GM12878 (cell line): ENCODE measurements around the gene CCNDBP1. TPM values are rescaled to one million over a fixed set of nuclear protein-coding genes. Genes with fewer than 3 reads are reported as not detected.
A peak's percentile ranks its signal among the peaks of the same experiment; 100 is the strongest.

Experiments
- ATAC-seq: fragments of 200-7000 bp; cut with Tn5 transposase; 3 replicates; pipeline ENCODE4 v1.9.1; 2020; ENCODE audit warnings: mild to moderate bottlenecking, moderate library complexity
- BruUV-seq: library from RNA; stranded (reverse); fragments of 400-500 nt; replicated peaks from 2 replicates; lab custom pipeline; 2021; lab: Mats Ljungman, UMichigan
- CTCF ChIA-PET: fragments of 300-600 bp; sonication (Branson Sonifier 250); formaldehyde crosslinking; extraction: SDS; loops from one replicate; lab custom pipeline; 2021; ENCODE audit warnings: inconsistent platforms; lab: Yijun Ruan, JAX
- POLR2A ChIA-PET: fragments of 350-600 bp; formaldehyde crosslinking; extraction: SDS; loops from one replicate; lab custom pipeline; 2021; ENCODE audit warnings: inconsistent platforms; lab: Charles Lee
- RAD21 ChIA-PET: fragments of 300-600 bp; sonication (Branson Sonifier 250); formaldehyde crosslinking; loops from one replicate; lab custom pipeline; 2023; ENCODE audit warnings: antibody characterized with exemption; ENCODE audit not compliant: unreplicated experiment; lab: Charles Lee
- SMC1A ChIA-PET: fragments of 300-600 bp; sonication (Branson Sonifier 250); formaldehyde crosslinking; loops from one replicate; lab custom pipeline; 2023; ENCODE audit not compliant: unreplicated experiment, uncharacterized antibody; lab: Charles Lee
- DNase-seq: peaks from one replicate; pipeline ENCODE4 v3.0.0-alpha.2; 2011; ENCODE audit warnings: low read depth, low spot score
- FAIRE-seq: peaks from 3 replicates; lab custom pipeline; 2011; peaks lifted over from hg19 to GRCh38; lab: Jason Lieb, UNC
- H2AFZ ChIP-seq: 2 replicates; pipeline ENCODE4 v1.6.0; 2011; ENCODE audit warnings: low read depth, low read length, control low read depth; ENCODE audit not compliant: control insufficient read depth
- H3K27ac ChIP-seq: 2 replicates; pipeline ENCODE4 v1.5.1; 2011; ENCODE audit warnings: control low read depth; ENCODE audit not compliant: control insufficient read depth, insufficient read depth
- H3K27me3 ChIP-seq, 2 experiments: replicated peaks in 1 of 2; 2 replicates each; pipeline versions ENCODE4 v1.6.0 to v1.6.1; 2011; ENCODE audit warnings: low read length in 1 of 2; ENCODE audit not compliant: control insufficient read depth in 2 of 2, insufficient read depth in 2 of 2
- H3K36me3 ChIP-seq, 2 experiments: 2 replicates each; pipeline ENCODE4 v1.5.1; 2011; ENCODE audit warnings: low read length in 1 of 2; ENCODE audit not compliant: control insufficient read depth in 2 of 2, insufficient read depth in 2 of 2
- H3K4me1 ChIP-seq: 2 replicates; pipeline ENCODE4 v1.6.1; 2011; ENCODE audit warnings: mild to moderate bottlenecking, low read length, moderate library complexity, mixed read lengths; ENCODE audit not compliant: control insufficient read depth, insufficient read depth
- H3K4me2 ChIP-seq: 2 replicates; pipeline ENCODE4 v1.6.0; 2011; ENCODE audit warnings: control low read depth; ENCODE audit not compliant: control insufficient read depth, insufficient read depth
- H3K4me3 ChIP-seq: fragments of 200-600 bp; sonication (generic); 2 replicates; pipeline ENCODE4 v1.5.1; 2016
- H3K79me2 ChIP-seq: 2 replicates; pipeline ENCODE4 v1.6.0; 2011; ENCODE audit warnings: low read length; ENCODE audit not compliant: control insufficient read depth, insufficient read depth
- H3K9ac ChIP-seq: 2 replicates; pipeline ENCODE4 v1.8.0; 2011; ENCODE audit warnings: low read length, control low read depth, mixed read lengths; ENCODE audit not compliant: control insufficient read depth, insufficient read depth
- H3K9me3 ChIP-seq: replicated peaks from 3 replicates; pipeline ENCODE4 v1.5.1; 2011; ENCODE audit warnings: mild to moderate bottlenecking, low read length; ENCODE audit not compliant: control insufficient read depth, insufficient read depth
- H4K20me1 ChIP-seq: 2 replicates; pipeline ENCODE4 v1.6.0; 2011; ENCODE audit not compliant: control insufficient read depth, insufficient read depth
- ETV6 ChIP-seq, 2 experiments: fragments of 450-650 bp in 1 of 2; IDR thresholded peaks in 1 of 2; conservative IDR thresholded peaks in 1 of 2; 2 replicates each; pipeline ENCODE4 v1.6.1; 2014; ENCODE audit warnings: antibody characterized with exemption in 1 of 2, borderline replicate concordance in 1 of 2, low read depth in 1 of 2, mild to moderate bottlenecking in 1 of 2, moderate library complexity in 1 of 2
- KAT2A ChIP-seq: conservative IDR thresholded peaks from 2 replicates; pipeline ENCODE4 v1.6.1; 2011; ENCODE audit warnings: low read depth, low read length; ENCODE audit not compliant: control insufficient read depth
- POLR2AphosphoS5 ChIP-seq: IDR thresholded peaks from 2 replicates; pipeline ENCODE4 v1.6.1; 2011; ENCODE audit warnings: mild to moderate bottlenecking, low read length, inconsistent platforms
- RAD21 ChIP-seq: IDR thresholded peaks from 2 replicates; pipeline ENCODE4 v1.6.1; 2011; ENCODE audit warnings: mild to moderate bottlenecking, low read depth, low read length, moderate library complexity; ENCODE audit not compliant: insufficient read depth
- RAD51 ChIP-seq: fragments of 450-650 bp; IDR thresholded peaks from 2 replicates; pipeline ENCODE4 v1.6.1; 2016; ENCODE audit warnings: moderate library complexity, mild to moderate bottlenecking, inconsistent platforms
- SMC3 ChIP-seq: IDR thresholded peaks from 2 replicates; pipeline ENCODE4 v1.6.1; 2011; ENCODE audit warnings: low read length, improper control_type of control experiment, borderline replicate concordance
- WRNIP1 ChIP-seq: IDR thresholded peaks from 2 replicates; pipeline ENCODE4 v1.6.1; 2011; ENCODE audit warnings: low read depth, low read length, improper control_type of control experiment, borderline replicate concordance
- ZNF207 ChIP-seq: fragments of 450-650 bp; IDR thresholded peaks from 2 replicates; pipeline ENCODE4 v1.6.1; 2014; ENCODE audit warnings: antibody characterized with exemption, mild to moderate bottlenecking, borderline replicate concordance
- WGBS: methylation state at CpG from one replicate; pipeline ENCODE4 v1.1.6; 2016; ENCODE audit warnings: low lambda C conversion rate; ENCODE audit not compliant: insufficient replicate concordance, insufficient coverage; ENCODE audit errors: missing lambda C conversion rate; 5-methylcytosine and 5-hydroxymethylcytosine counted together
- in situ Hi-C: fragments of 300-500 bp; cut with MboI; formaldehyde crosslinking; loops from 9 replicates; pipeline ENCODE4 v1.14.3; 2018; ENCODE audit warnings: mixed read lengths
- intact Hi-C: fragments of 100-400 bp; cut with micrococcal nuclease; formaldehyde crosslinking; loops from one replicate; pipeline ENCODE4 v1.14.2; 2022; ENCODE audit not compliant: unreplicated experiment
- polyA plus RNA-seq, 11 experiments: library from polyadenylated mRNA; depleted of rRNA in 4 of 11; unstranded in 6 of 11; stranded (reverse) in 5 of 11; fragments of >200 nt; fragmentation: Nextera tagmentation in 4 of 11; fragmentation: Illumina TruSeq in 1 of 11; extraction: Ambion mirVana in 4 of 11; extraction: Trizol in 1 of 11; gene quantifications; 1 replicate in 1 of 11; 2 replicates in 10 of 11; pipeline versions ENCODE4 v1.2.1 to v1.2.3, GENCODE V29; 2011 to 2016; ENCODE audit warnings: inconsistent platforms in 2 of 11, missing spikeins in 2 of 11, low read depth in 1 of 11
- total RNA-seq, 4 experiments: library from RNA; depleted of rRNA in 3 of 4; stranded (reverse); fragments of >200 nt in 3 of 4; fragmentation: Illumina TruSeq in 1 of 4; extraction: Trizol in 1 of 4; gene quantifications; 2 replicates each; pipeline versions ENCODE4 v1.2.1 to v1.2.3, GENCODE V29; 2013 to 2021
- TF ChIP-seq, protein P1 (sequence below): IDR thresholded peaks from 2 replicates; pipeline ENCODE4 v1.6.1; 2011; ENCODE audit warnings: borderline replicate concordance, low read depth, mild to moderate bottlenecking, moderate library complexity, low read length; ENCODE audit not compliant: insufficient read depth, poor library complexity, severe bottlenecking
- TF ChIP-seq, protein P2 (sequence below), 3 experiments: IDR thresholded peaks in 2 of 3; conservative IDR thresholded peaks in 1 of 3; 2 replicates each; pipeline ENCODE4 v1.5.1; 2011; ENCODE audit warnings: low read depth in 3 of 3, low read length in 3 of 3, mild to moderate bottlenecking in 3 of 3, control low read depth in 2 of 3, moderate library complexity in 2 of 3, inconsistent platforms in 1 of 3, mixed read lengths in 1 of 3; ENCODE audit not compliant: control insufficient read depth in 2 of 3, insufficient read depth in 1 of 3; ENCODE audit errors: extremely low read depth in 1 of 3
- TF ChIP-seq, protein P3 (sequence below): fragments of 450-650 bp; IDR thresholded peaks from 2 replicates; pipeline ENCODE4 v1.6.1; 2018; ENCODE audit warnings: mild to moderate bottlenecking, low read depth, moderate library complexity; ENCODE audit not compliant: partially characterized antibody

Gene CCNDBP1
- total and polyA plus RNA-seq, 10 of the 15 experiments (the other 5 are each of a cell fraction or from before 2014, with no cell fraction given): 30.1 to 86.7 (median 42.2) TPM

GRCh38 chr15:43187544-43188155, 2.4 kb downstream of the CCNDBP1 start:
- TF ChIP-seq ZNF207: no peak
- no peak for TF ChIP-seq POLR2AphosphoS5
- TF ChIP-seq, protein P1, sequence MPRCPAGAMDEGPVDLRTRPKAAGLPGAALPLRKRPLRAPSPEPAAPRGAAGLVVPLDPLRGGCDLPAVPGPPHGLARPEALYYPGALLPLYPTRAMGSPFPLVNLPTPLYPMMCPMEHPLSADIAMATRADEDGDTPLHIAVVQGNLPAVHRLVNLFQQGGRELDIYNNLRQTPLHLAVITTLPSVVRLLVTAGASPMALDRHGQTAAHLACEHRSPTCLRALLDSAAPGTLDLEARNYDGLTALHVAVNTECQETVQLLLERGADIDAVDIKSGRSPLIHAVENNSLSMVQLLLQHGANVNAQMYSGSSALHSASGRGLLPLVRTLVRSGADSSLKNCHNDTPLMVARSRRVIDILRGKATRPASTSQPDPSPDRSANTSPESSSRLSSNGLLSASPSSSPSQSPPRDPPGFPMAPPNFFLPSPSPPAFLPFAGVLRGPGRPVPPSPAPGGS: no peak
- no peak for TF ChIP-seq WRNIP1
- peak; percentile 72 for TF ChIP-seq SMC3
- peak; percentile 66 for TF ChIP-seq RAD21
- no peak for TF ChIP-seq KAT2A
- TF ChIP-seq, protein P2, sequence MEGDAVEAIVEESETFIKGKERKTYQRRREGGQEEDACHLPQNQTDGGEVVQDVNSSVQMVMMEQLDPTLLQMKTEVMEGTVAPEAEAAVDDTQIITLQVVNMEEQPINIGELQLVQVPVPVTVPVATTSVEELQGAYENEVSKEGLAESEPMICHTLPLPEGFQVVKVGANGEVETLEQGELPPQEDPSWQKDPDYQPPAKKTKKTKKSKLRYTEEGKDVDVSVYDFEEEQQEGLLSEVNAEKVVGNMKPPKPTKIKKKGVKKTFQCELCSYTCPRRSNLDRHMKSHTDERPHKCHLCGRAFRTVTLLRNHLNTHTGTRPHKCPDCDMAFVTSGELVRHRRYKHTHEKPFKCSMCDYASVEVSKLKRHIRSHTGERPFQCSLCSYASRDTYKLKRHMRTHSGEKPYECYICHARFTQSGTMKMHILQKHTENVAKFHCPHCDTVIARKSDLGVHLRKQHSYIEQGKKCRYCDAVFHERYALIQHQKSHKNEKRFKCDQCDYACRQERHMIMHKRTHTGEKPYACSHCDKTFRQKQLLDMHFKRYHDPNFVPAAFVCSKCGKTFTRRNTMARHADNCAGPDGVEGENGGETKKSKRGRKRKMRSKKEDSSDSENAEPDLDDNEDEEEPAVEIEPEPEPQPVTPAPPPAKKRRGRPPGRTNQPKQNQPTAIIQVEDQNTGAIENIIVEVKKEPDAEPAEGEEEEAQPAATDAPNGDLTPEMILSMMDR (IDR thresholded peaks at IDR 0.05 in 2 of 3, conservative IDR thresholded peaks at IDR 0.05 in 1 of 3; ENCODE audit: control insufficient read depth in 2 of 3, extremely low read depth in 1 of 3, insufficient read depth in 1 of 3, low read depth in 3 of 3, low read length in 3 of 3): peak; percentile 56 to 75 (median 60); a peak in 5 of 6 replicates
- TF ChIP-seq ETV6 (conservative IDR thresholded peaks at IDR 0.05 in 1 of 2, IDR thresholded peaks at IDR 0.05 in 1 of 2; ENCODE audit: borderline replicate concordance in 1 of 2, low read depth in 1 of 2): no peak
- TF ChIP-seq, protein P3, sequence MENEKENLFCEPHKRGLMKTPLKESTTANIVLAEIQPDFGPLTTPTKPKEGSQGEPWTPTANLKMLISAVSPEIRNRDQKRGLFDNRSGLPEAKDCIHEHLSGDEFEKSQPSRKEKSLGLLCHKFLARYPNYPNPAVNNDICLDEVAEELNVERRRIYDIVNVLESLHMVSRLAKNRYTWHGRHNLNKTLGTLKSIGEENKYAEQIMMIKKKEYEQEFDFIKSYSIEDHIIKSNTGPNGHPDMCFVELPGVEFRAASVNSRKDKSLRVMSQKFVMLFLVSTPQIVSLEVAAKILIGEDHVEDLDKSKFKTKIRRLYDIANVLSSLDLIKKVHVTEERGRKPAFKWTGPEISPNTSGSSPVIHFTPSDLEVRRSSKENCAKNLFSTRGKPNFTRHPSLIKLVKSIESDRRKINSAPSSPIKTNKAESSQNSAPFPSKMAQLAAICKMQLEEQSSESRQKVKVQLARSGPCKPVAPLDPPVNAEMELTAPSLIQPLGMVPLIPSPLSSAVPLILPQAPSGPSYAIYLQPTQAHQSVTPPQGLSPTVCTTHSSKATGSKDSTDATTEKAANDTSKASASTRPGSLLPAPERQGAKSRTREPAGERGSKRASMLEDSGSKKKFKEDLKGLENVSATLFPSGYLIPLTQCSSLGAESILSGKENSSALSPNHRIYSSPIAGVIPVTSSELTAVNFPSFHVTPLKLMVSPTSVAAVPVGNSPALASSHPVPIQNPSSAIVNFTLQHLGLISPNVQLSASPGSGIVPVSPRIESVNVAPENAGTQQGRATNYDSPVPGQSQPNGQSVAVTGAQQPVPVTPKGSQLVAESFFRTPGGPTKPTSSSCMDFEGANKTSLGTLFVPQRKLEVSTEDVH: no peak
- TF ChIP-seq RAD51: no peak
- no peak overlapping the region for H2AFZ ChIP-seq
- DNase-seq: no peak
- CTCF ChIA-PET: interaction anchor here (1.1 to 5.0 kb wide), 4 partner anchors 16 to 98 kb away, joined by 3 to 37 read pairs (median 14); partner anchors contain the start of gene UBR1
- POLR2A ChIA-PET: no interaction called here
- H3K27me3 ChIP-seq: no peaks in the 10 kb centered on the region
- H4K20me1 ChIP-seq: no peaks in the 10 kb centered on the region
- RAD21 ChIA-PET: interaction anchor here (1.0 to 2.2 kb wide), 2 partner anchors 16 to 98 kb away, joined by 6 to 15 read pairs; no protein-coding TSS in a partner anchor
- WGBS: 77% methylated on average over 2 of the region's 2 CpGs
- H3K9ac ChIP-seq: no peak overlapping the region
- BruUV-seq: no TSS peak
- intact Hi-C loops: loop anchor here (1.0 to 5.0 kb wide), 4 partner anchors 17 to 98 kb away; partner anchors contain the start of gene TMEM62
- SMC1A ChIA-PET: interaction anchor here (1.5 kb wide), 1 partner anchor 15 kb away, joined by 3 read pairs; no protein-coding TSS in a partner anchor
- no peaks in the 10 kb centered on the region for H3K9me3 ChIP-seq
- peaks cover 4 to 18% of the 10 kb centered on the region in 2 experiments; a peak in 3 of 4 replicates for H3K36me3 ChIP-seq
- peak; percentile 7 for FAIRE-seq
- H3K4me2 ChIP-seq: no peak overlapping the region; the same call in 1 of the 2 replicates
- H3K4me3 ChIP-seq: no peak overlapping the region
- peaks cover 15% of the 10 kb centered on the region for H3K79me2 ChIP-seq
- 0 out of 3 replicates have a peak, but pooled peaks have one; percentile 12 for ATAC-seq
- H3K4me1 ChIP-seq: no peaks in the 10 kb centered on the region
- in situ Hi-C loops: no loop called here
- H3K27ac ChIP-seq: no peak overlapping the region
